Gastroesophageal sphincter (tissue), 4 donors: ENCODE measurements around the gene NEU1. TPM values are rescaled to one million over a fixed set of nuclear protein-coding genes. Genes with fewer than 3 reads are reported as not detected.
"Not testable (repeated sequence)": the region's sequence is repeated elsewhere in the genome, so short reads cannot be mapped to it uniquely, and the experiment has no call there.

Experiments
- ATAC-seq: fragments of 150-250 bp; one replicate; pipeline ENCODE4 v1.9.1; 2016; ENCODE audit warnings: mild to moderate bottlenecking, moderate library complexity
- H3K27ac ChIP-seq, 4 donors: fragments of 200-600 bp; sonication (generic) in 3 of 4; 1 replicate in 3 of 4; 2 replicates in 1 of 4; pipeline ENCODE4 v1.5.1; 2016 to 2019
- H3K27me3 ChIP-seq: fragments of 200-600 bp; sonication (generic); one replicate; pipeline ENCODE4 v1.5.1; 2019
- H3K36me3 ChIP-seq, 2 donors: fragments of 200-600 bp; sonication (generic); one replicate each; pipeline ENCODE4 v1.5.1; 2019; ENCODE audit warnings: control low read depth in 1 of 2
- H3K4me1 ChIP-seq, 3 donors: fragments of 200-600 bp; sonication (generic); 1 replicate in 2 of 3; 2 replicates in 1 of 3; pipeline ENCODE4 v1.5.1; 2016 to 2019; ENCODE audit warnings: control low read depth in 2 of 3
- H3K4me3 ChIP-seq, 2 donors: fragments of 200-600 bp; sonication (generic); one replicate each; pipeline ENCODE4 v1.5.1; 2019; ENCODE audit warnings: mild to moderate bottlenecking in 1 of 2, moderate library complexity in 1 of 2
- H3K9me3 ChIP-seq, 3 donors: fragments of 200-600 bp; sonication (generic); one replicate each; pipeline ENCODE4 v1.5.1; 2017 to 2019; ENCODE audit warnings: control low read depth in 2 of 3
- CTCF ChIP-seq, 4 experiments: fragments of 200-600 bp in 2 of 4; fragments of 450-650 bp in 2 of 4; sonication (generic) in 1 of 4; IDR thresholded peaks; one replicate each; pipeline ENCODE4 v1.5.1; 2017 to 2019; ENCODE audit warnings: antibody characterized with exemption in 4 of 4, mild to moderate bottlenecking in 2 of 4, moderate library complexity in 2 of 4
- EP300 ChIP-seq: sonication (generic); formaldehyde crosslinking; IDR thresholded peaks from one replicate; pipeline ENCODE4 v1.6.1; 2017; ENCODE audit warnings: antibody characterized with exemption, mild to moderate bottlenecking
- POLR2A ChIP-seq, 2 donors: fragments of 450-650 bp; IDR thresholded peaks; one replicate each; pipeline ENCODE4 v1.6.1; 2017; ENCODE audit warnings: antibody characterized with exemption in 2 of 2, mild to moderate bottlenecking in 2 of 2, moderate library complexity in 1 of 2
- POLR2AphosphoS5 ChIP-seq: sonication (generic); formaldehyde crosslinking; IDR thresholded peaks from one replicate; pipeline ENCODE4 v1.6.1; 2017; ENCODE audit warnings: antibody characterized with exemption
- WGBS, 2 donors: methylation state at CpG; one replicate each; pipeline ENCODE4 v1.1.5; 2018; ENCODE audit warnings: low coverage in 1 of 2; 5-methylcytosine and 5-hydroxymethylcytosine counted together
- total RNA-seq, 4 donors: library from RNA; depleted of rRNA; stranded (reverse); fragments of >200 nt; gene quantifications; one replicate each; pipeline ENCODE4 v1.1.0, GENCODE V29; 2016

NEU1 gene
- total RNA-seq, 4 donors from 2014 or later: 28.2 to 39.1 (median 30.5) TPM

GRCh38 chr6:31821301-31822035 is 41.2 kb downstream of the NEU1 start:
- TF ChIP-seq EP300: no peak
- TF ChIP-seq POLR2AphosphoS5: peak; percentile 20
- peak in 1 of 2 donors; percentile 8 for TF ChIP-seq POLR2A (IDR thresholded peaks at IDR 0.05)
- WGBS, 2 donors: 2 to 5% methylated on average over 15 to 31 of the region's 39 CpGs
- no peaks in the 10 kb centered on the region for H3K36me3 ChIP-seq
- H3K27ac ChIP-seq: peak overlapping the region; percentile 91 to 99 (median 96)
- no peaks in the 10 kb centered on the region for H3K27me3 ChIP-seq
- H3K4me3 ChIP-seq: peak overlapping the region; percentile 58 to 61
- H3K4me1 ChIP-seq: peaks cover 0 to 81% (median 39%) of the 10 kb centered on the region in 3 donors
- peak; percentile 32 for ATAC-seq
- H3K9me3 ChIP-seq: no peaks in the 10 kb centered on the region

GRCh38 chr6:31820399-31820798 is 42.2 kb downstream of the NEU1 start:
- H3K4me1 ChIP-seq: peaks cover 0 to 70% (median 31%) of the 10 kb centered on the region in 3 donors
- 72 to 88% methylated on average over 3 to 6 of the region's 10 CpGs for WGBS, 2 donors
- H3K4me3 ChIP-seq, ATAC-seq, H3K27me3 ChIP-seq, H3K9me3 ChIP-seq, H3K36me3 ChIP-seq: not testable (repeated sequence)
- H3K27ac ChIP-seq: peak overlapping the region; percentile 91 to 99 (median 96)

- Histone ChIP-seq H3K36me3 (no peaks in the 10 kb centered on the region), H3K27ac (peak overlapping the region; percentile 30 to 98 (median 89)), H3K4me3 (no peak overlapping the region), H3K27me3 (no peaks in the 10 kb centered on the region), H3K4me1 (peaks cover 0 to 65% (median 31%) of the 10 kb centered on the region in 3 donors), H3K9me3 (no peaks in the 10 kb centered on the region)
- no peak for ATAC-seq
- TF ChIP-seq EP300 (no peak), POLR2A (IDR thresholded peaks at IDR 0.05) (no peak), CTCF (IDR thresholded peaks at IDR 0.05) (no peak), POLR2AphosphoS5 (no peak)
These were observed 42.7 kb downstream of the NEU1 start for GRCh38 chr6:31819871-31820299.

GRCh38 chr6:31817929-31818511 is 44.6 kb downstream of the NEU1 start:
- WGBS, 2 donors: 27 to 35% methylated on average over 1 to 5 of the region's 8 CpGs
- not testable (repeated sequence) for H3K36me3 ChIP-seq, H3K9me3 ChIP-seq, ATAC-seq, H3K27me3 ChIP-seq
- peak overlapping the region; percentile 29 to 98 (median 89) for H3K27ac ChIP-seq
- H3K4me1 ChIP-seq: peaks cover 3 to 59% (median 35%) of the 10 kb centered on the region in 3 donors
- H3K4me3 ChIP-seq: peak overlapping the region; percentile 54 to 77

- H3K4me1 ChIP-seq: peaks cover 3 to 55% (median 29%) of the 10 kb centered on the region in 3 donors
These were observed 45.3 kb downstream of the NEU1 start for GRCh38 chr6:31817133-31817928.

More at GRCh38 chr6:31817133-31817928, 45.3 kb downstream of the NEU1 start:
- WGBS, 2 donors: 20 to 37% methylated on average over 1 to 12 of the region's 37 CpGs
- peak overlapping the region; percentile 54 to 77 for H3K4me3 ChIP-seq
- H3K27ac ChIP-seq: peak overlapping the region; percentile 64 to 98 (median 89)
- peak in 1 of 4 experiments; percentile 16 for TF ChIP-seq CTCF (IDR thresholded peaks at IDR 0.05)
- not testable (repeated sequence) for H3K9me3 ChIP-seq, H3K36me3 ChIP-seq, ATAC-seq, H3K27me3 ChIP-seq
